ENCODE results near the gene HSD3B7.

HSD3B7 gene

GRCh38 chr16:31003744-31004143, 18.7 kb downstream of the HSD3B7 start:
- H3K36me3 ChIP-seq (ENCODE audit: control insufficient read depth, insufficient read depth, low read length), result no peaks in the 10 kb centered on the region
- H3K27me3 ChIP-seq (replicated peaks; ENCODE audit: control insufficient read depth, insufficient read depth, low read length), result no peaks in the 10 kb centered on the region; the same call in 1 of the 2 replicates
- no peak overlapping the region for H3K4me3 ChIP-seq (replicated peaks; ENCODE audit: low read depth, low read length)
- DNase-seq (ENCODE audit: extremely low read depth, insufficient read length), result no peak
- TF ChIP-seq CTCF (IDR thresholded peaks at IDR 0.05; ENCODE audit: insufficient read depth, low read length, poor library complexity, severe bottlenecking), result no peak

GRCh38 chr16:31004658-31005057, 19.7 kb downstream of the HSD3B7 start:
- no peak for DNase-seq (ENCODE audit: extremely low read depth, insufficient read length)
- no peaks in the 10 kb centered on the region for H3K36me3 ChIP-seq (ENCODE audit: control insufficient read depth, insufficient read depth, low read length)
- H3K27me3 ChIP-seq (replicated peaks; ENCODE audit: control insufficient read depth, insufficient read depth, low read length), result no peaks in the 10 kb centered on the region; the same call in 1 of the 2 replicates
- no peak overlapping the region for H3K4me3 ChIP-seq (replicated peaks; ENCODE audit: low read depth, low read length)
- TF ChIP-seq CTCF (IDR thresholded peaks at IDR 0.05; ENCODE audit: insufficient read depth, low read length, poor library complexity, severe bottlenecking), result no peak

GRCh38 chr16:31005350-31006085, 20.5 kb downstream of the HSD3B7 start:
- no peak for DNase-seq (ENCODE audit: extremely low read depth, insufficient read length)

GRCh38 chr16:31006086-31006385, 21.0 kb downstream of the HSD3B7 start:
- no peak for DNase-seq (ENCODE audit: extremely low read depth, insufficient read length)
- Histone ChIP-seq H3K27me3 (replicated peaks; ENCODE audit: control insufficient read depth, insufficient read depth, low read length) (peaks cover 2% of the 10 kb centered on the region; the same call in 1 of the 2 replicates), H3K4me3 (replicated peaks; ENCODE audit: low read depth, low read length) (no peak overlapping the region), H3K36me3 (ENCODE audit: control insufficient read depth, insufficient read depth, low read length) (no peaks in the 10 kb centered on the region)
- no peak for TF ChIP-seq CTCF (IDR thresholded peaks at IDR 0.05; ENCODE audit: insufficient read depth, low read length, poor library complexity, severe bottlenecking)

More at GRCh38 chr16:31005350-31006085, 20.5 kb downstream of the HSD3B7 start:
- TF ChIP-seq CTCF (IDR thresholded peaks at IDR 0.05; ENCODE audit: insufficient read depth, low read length, poor library complexity, severe bottlenecking), result no peak
- H3K27me3 ChIP-seq (replicated peaks; ENCODE audit: control insufficient read depth, insufficient read depth, low read length), result no peaks in the 10 kb centered on the region; the same call in 1 of the 2 replicates
- no peaks in the 10 kb centered on the region for H3K36me3 ChIP-seq (ENCODE audit: control insufficient read depth, insufficient read depth, low read length)
- no peak overlapping the region for H3K4me3 ChIP-seq (replicated peaks; ENCODE audit: low read depth, low read length)

- Histone ChIP-seq H3K4me3 (replicated peaks; ENCODE audit: low read depth, low read length) (no peak overlapping the region), H3K27me3 (replicated peaks; ENCODE audit: control insufficient read depth, insufficient read depth, low read length) (peaks cover 3% of the 10 kb centered on the region; the same call in 1 of the 2 replicates), H3K36me3 (ENCODE audit: control insufficient read depth, insufficient read depth, low read length) (no peaks in the 10 kb centered on the region)
- DNase-seq (ENCODE audit: extremely low read depth, insufficient read length), result no peak
- no peak for TF ChIP-seq CTCF (IDR thresholded peaks at IDR 0.05; ENCODE audit: insufficient read depth, low read length, poor library complexity, severe bottlenecking)
Observed at GRCh38 chr16:31006589-31006988, 21.6 kb downstream of the HSD3B7 start.
